ENCODE data around the gene RABEPK.
"Not testable (repeated sequence)": the region's sequence is repeated elsewhere in the genome, so short reads cannot be mapped to it uniquely, and the experiment has no call there.

The RABEPK gene

GRCh38 chr9:125243792-125244260 lies 43.5 kb downstream of the RABEPK start:
- in situ Hi-C loops (cut with HindIII; ENCODE audit: low sequenced_read_pairs): no loop called here

GRCh38 chr9:125246261-125246667 lies 45.9 kb downstream of the RABEPK start:
- in situ Hi-C loops (cut with HindIII; ENCODE audit: low sequenced_read_pairs): no loop called here

GRCh38 chr9:125254231-125254630 lies 53.9 kb downstream of the RABEPK start:
- in situ Hi-C loops (cut with HindIII; ENCODE audit: low sequenced_read_pairs): no loop called here

- in situ Hi-C loops (cut with HindIII; ENCODE audit: low sequenced_read_pairs): no loop called here
Measured at GRCh38 chr9:125255781-125256391, 55.5 kb downstream of the RABEPK start.

- in situ Hi-C loops (cut with HindIII; ENCODE audit: low sequenced_read_pairs): no loop called here
Measured at GRCh38 chr9:125258160-125258785, 57.9 kb downstream of the RABEPK start.

DNA sequence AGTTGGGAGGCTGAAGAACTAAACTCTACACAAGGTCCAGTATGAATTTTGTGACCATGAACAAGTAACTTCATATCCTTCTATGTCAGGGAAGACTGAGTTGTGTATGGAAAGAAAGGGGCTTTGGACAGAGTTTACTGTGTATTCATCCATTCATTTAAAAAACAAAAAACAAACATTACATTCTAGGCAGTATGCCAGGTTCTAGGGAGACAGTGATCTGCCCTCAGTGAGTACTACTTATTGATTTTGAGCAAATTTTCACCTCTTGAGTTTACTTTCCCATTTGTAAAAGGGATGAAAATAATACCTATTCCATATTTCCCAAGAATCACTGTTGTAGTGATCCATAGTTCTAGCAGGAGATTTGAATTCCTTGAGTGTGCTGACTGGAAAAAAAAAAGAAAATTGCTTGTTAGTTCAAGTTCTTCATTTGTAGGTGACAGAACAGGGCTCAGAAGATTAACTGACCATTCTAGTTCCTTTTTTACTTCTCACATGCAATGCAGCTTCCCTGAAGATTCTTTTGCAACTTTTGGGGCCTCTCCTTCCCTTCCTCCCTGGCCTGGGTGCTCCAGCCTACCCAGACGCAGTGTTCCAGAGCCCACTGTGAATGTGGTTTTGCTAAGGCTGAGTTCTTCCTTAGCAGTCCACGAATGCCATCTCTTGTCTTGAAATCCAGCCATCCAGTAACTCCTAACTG lies 58.6 kb downstream of the RABEPK start:
- in situ Hi-C loops (cut with HindIII; ENCODE audit: low sequenced_read_pairs): no loop called here

DNA sequence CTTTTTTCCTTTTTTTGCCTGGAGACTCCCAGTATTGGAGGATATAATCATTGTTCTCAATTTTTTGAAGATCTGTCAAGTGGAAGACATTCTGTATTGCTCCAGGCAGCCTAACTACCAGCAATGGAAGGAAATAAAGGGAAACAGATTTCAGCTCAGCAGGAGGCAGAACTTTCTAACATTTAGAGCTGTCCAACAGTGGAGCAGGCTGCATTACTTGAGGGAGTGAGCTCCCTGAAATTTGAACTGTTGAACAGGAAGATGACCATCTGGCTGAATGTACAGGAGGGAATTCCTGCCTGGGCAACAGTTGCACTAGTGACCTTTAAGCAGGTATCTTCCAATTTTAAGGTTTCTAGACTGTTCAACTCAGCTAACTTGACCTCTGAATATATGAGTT lies 60.2 kb downstream of the RABEPK start:
- in situ Hi-C loops (cut with HindIII; ENCODE audit: low sequenced_read_pairs): no loop called here

DNA sequence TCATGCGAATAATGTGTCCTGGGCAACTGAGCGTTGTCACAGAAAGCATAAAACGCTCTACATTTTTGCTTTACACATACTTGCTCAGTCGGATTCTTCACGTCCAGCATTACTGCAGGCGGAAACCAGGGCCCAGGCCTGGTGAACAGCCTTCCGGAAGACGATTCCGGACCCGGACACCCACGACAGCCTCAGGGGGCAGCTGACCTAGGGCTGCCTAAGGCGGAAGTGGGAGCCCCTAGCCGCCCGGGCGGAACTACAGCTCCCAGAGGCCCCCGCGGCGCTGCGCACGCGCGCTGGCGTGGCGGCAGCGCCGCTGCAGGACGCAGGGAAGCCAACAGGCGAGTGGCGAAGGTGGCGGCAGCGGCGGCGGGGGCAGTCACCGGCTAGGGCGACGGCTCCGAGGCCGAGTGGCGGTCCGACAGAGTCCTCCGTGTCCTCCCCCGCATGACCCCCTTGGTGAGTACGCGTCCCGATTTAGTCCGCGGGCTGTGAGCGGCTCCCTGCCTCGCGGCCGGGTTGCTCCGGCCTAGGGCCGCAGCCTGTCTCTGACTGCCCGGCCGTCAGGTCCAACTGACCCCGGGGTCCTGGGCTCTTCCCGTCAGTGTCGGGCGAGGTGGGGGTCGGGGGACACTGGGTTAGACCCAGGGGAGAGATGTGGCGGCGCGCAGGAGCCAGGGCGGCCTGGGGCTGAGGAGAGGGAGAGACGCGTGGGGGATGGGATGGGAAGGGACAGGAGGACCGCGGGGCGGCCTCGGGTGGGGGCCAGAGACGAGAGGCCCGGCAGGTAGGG lies 61.4 kb downstream of the RABEPK start, which contains the start of gene GAPVD1:
GAPVD1 (plus strand) TSS at position 326 of the 793 bp plus-strand sequence. CDS start 37,096 bp downstream, outside the sequence.
- in situ Hi-C loops (cut with HindIII; ENCODE audit: low sequenced_read_pairs): no loop called here

DNA sequence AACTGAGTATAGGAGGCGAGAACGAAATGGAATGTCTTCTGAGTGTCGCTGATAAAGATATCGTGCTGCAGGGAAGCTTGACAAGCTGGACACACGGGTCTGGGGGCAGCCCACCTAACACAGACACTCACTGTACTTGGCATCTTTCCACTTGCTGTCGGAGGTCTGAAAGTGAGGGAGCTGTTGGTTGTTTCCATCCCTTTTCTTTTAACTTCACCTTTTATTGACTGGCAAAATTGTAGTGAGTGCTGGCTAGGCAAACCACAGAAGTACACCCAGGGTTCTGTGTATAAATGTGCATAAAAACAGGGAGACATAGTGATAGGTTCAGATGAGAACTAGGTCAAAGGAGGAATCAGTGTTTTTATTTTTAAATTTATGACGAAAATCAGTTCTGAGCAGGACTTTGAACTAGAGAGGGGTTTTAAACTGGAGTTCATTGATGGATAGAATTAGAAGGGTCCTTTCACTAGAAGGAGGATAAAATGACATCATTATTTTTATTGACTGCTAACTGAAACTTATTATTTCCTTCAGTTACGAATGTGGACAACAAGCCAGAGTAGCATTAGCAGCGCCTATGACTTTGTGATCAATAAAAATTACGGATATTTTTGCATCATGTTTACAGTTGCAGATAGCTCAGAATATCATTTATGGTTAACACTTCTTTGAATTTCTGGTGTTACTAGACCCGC lies 62.1 kb downstream of the RABEPK start:
- in situ Hi-C loops (cut with HindIII; ENCODE audit: low sequenced_read_pairs): no loop called here

- in situ Hi-C loops (cut with HindIII; ENCODE audit: low sequenced_read_pairs): not testable (repeated sequence)
Measured at GRCh38 chr9:125264068-125264467, 63.7 kb downstream of the RABEPK start.

GRCh38 chr9:125268394-125269013 lies 68.2 kb downstream of the RABEPK start:
- in situ Hi-C loops (cut with HindIII; ENCODE audit: low sequenced_read_pairs): no loop called here

- in situ Hi-C loops (cut with HindIII; ENCODE audit: low sequenced_read_pairs): no loop called here
Measured at GRCh38 chr9:125269014-125269397, 68.7 kb downstream of the RABEPK start.

DNA sequence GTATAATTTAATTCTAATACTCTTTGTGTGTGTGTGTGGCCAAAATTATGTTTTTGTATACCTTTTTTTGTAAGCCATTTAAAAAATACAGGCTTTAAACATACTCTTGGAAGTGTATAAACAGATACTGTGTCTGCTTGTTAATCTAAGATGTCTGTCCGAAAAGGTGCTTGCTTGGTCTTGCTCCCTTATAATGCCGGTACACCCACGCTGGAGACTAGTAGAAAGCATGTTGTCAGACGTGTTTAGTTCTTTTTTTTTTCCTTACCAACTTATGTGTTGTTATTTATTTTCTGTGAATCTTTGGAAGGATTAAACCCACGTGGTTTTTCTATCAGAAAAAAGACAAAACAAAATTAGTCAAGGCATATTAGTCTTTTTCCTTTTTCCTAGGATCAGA lies 70.7 kb downstream of the RABEPK start:
- in situ Hi-C loops (cut with HindIII; ENCODE audit: low sequenced_read_pairs): no loop called here

DNA sequence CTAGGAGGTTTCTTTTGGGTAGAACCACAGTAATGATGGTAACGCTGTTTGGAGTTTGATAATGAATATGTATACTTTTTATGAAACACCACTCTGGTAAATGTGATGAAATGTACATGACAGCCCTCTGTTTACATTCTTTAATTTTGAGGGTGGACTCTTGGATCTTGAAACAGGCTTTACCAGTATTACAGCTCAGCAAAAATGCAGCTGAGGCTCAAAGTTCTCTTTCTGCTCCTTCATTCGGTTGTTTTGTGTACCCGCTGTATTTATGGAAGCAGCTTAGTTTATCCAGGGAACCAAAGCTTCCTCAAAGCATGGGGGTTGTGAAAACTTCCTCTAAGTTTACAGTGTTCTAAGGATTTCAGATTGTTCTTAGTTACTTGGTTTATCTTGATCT lies 72.4 kb downstream of the RABEPK start:
- in situ Hi-C loops (cut with HindIII; ENCODE audit: low sequenced_read_pairs): no loop called here

DNA sequence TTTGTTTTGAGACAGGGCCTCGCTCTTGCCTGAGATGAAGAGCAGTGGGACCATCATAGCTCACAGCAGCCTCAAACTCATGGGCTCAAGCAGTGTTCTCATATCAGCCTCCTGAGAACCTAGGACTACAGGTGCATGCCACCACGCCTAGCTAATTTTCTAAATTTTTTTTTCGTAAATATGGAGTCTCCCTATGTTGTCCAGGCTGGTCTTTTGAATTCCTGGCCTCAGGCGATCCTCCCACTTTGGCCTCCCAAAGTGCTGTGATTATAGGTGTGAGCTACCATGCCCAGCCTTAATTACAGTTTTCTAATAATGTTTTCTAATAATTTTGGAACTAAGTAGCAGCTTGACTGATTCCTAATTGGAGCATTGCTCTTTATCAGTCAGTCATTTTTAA lies 76.4 kb downstream of the RABEPK start:
- in situ Hi-C loops (cut with HindIII; ENCODE audit: low sequenced_read_pairs): no loop called here

DNA sequence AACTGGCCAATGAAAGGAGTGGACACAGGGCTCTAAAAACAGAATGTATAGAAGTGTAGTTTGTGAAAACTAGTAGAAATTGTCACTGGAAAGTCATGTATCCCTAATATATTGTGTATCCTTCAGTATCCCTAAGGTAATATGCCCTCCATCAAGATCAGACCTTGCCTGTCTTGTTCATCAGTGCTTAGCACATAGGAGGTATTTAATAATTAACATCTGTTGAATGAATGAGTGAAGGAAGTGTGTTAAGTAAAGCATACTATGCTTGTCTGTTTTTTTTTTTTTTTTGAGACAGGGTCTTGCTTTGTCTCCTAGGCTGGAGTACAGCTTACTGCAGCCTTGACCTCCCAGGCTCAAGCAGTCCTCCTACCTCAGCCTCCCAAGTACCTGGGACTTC lies 77.1 kb downstream of the RABEPK start:
- in situ Hi-C loops (cut with HindIII; ENCODE audit: low sequenced_read_pairs): no loop called here

GRCh38 chr9:125280945-125281344 lies 80.6 kb downstream of the RABEPK start:
- in situ Hi-C loops (cut with HindIII; ENCODE audit: low sequenced_read_pairs): no loop called here

Data from DLD1 (cell line).